T-helper 17 cell (primary cell): ENCODE data around the gene SP1. TPM values are rescaled to one million over a fixed set of nuclear protein-coding genes. Genes with fewer than 3 reads are reported as not detected.
"Not testable (repeated sequence)": the region's sequence is repeated elsewhere in the genome, so short reads cannot be mapped to it uniquely, and the experiment has no call there.

Experiments
- ATAC-seq: fragments of 150-1000 bp; cut with Tn5 transposase; 2 replicates; pipeline ENCODE4 v1.10.0; 2021; ENCODE audit warnings: mild to moderate bottlenecking, moderate library complexity
- DNase-seq, 3 donors: peaks; one replicate each; pipeline versions ENCODE4 v3.0.0 to v3.0.0-alpha.2; 2020 to 2021
- H3K9me3 ChIP-seq: one replicate; pipeline ENCODE4 v1.7.0; 2013; ENCODE audit warnings: low read length, mild to moderate bottlenecking; ENCODE audit not compliant: control insufficient read depth, poor library complexity, severe bottlenecking
- H3K27ac Mint-ChIP-seq: one replicate; pipeline ENCODE4 v1.8.0; 2022; ENCODE audit warnings: mild to moderate bottlenecking, moderate library complexity, mixed read lengths
- H3K27me3 Mint-ChIP-seq: one replicate; pipeline ENCODE4 v1.8.0; 2022; ENCODE audit warnings: mixed read lengths
- H3K36me3 Mint-ChIP-seq: one replicate; pipeline ENCODE4 v1.8.0; 2022; ENCODE audit warnings: low read depth, mixed read lengths
- H3K4me1 Mint-ChIP-seq: one replicate; pipeline ENCODE4 v1.8.0; 2022; ENCODE audit warnings: mild to moderate bottlenecking, mixed read lengths
- H3K4me3 Mint-ChIP-seq: one replicate; pipeline ENCODE4 v1.8.0; 2022; ENCODE audit warnings: mild to moderate bottlenecking, moderate library complexity, mixed read lengths
- total RNA-seq, 4 donors: library from RNA in 2 of 4; stranded (reverse) in 2 of 4; gene quantifications; one replicate each; pipeline ENCODE4 v1.2.3 and lab custom pipeline; 2022 to 2026

Gene SP1
- total RNA-seq = 10 to 100 TPM; 69.6 to 75.1 TPM
- 175 to 260 reads per million in 2 donors for total RNA-seq (lab: John Stamatoyannopoulos, UW)

- Mint-ChIP-seq H3K27ac (no peak within 1 kb of the TSS), H3K4me3 (peak within 1 kb of the TSS; percentile 97), H3K4me1 (peaks cover 34% of the 10 kb centered on the region), H3K27me3 (no peaks in the 10 kb centered on the region), H3K36me3 (peaks cover 2% of the 10 kb centered on the region)
- DNase-seq = peak; percentile 85 to 98 (median 93)
- peak; percentile 44 for ATAC-seq
- H3K9me3 ChIP-seq = no peaks in the 10 kb centered on the region
Observed at GRCh38 chr12:53380104-53380793, at the start of gene SP1. Gene SP1, plus strand, starts transcription at chr12:53380176. Its CDS starts 116 bp downstream, at chr12:53380292.

- peaks cover 7% of the 10 kb centered on the region for H3K36me3 Mint-ChIP-seq
- peaks cover 12% of the 10 kb centered on the region for H3K4me1 Mint-ChIP-seq
- no peak overlapping the region for H3K27ac Mint-ChIP-seq
- peaks cover 29% of the 10 kb centered on the region for H3K27me3 Mint-ChIP-seq
- ATAC-seq (no peak), DNase-seq (no peak)
- no peaks in the 10 kb centered on the region for H3K9me3 ChIP-seq
- H3K4me3 Mint-ChIP-seq = no peak overlapping the region
Observed at GRCh38 chr12:53330671-53331070, 49.3 kb upstream of the SP1 start.

- H3K4me3 Mint-ChIP-seq, ATAC-seq, H3K9me3 ChIP-seq, DNase-seq: not testable (repeated sequence)
- peak overlapping the region; percentile 66 for H3K27ac Mint-ChIP-seq
- peaks cover 45% of the 10 kb centered on the region for H3K27me3 Mint-ChIP-seq
- peaks cover 13% of the 10 kb centered on the region for H3K36me3 Mint-ChIP-seq
- H3K4me1 Mint-ChIP-seq = peaks cover 16% of the 10 kb centered on the region
Observed at GRCh38 chr12:53332339-53332738, 47.6 kb upstream of the SP1 start.

DNA sequence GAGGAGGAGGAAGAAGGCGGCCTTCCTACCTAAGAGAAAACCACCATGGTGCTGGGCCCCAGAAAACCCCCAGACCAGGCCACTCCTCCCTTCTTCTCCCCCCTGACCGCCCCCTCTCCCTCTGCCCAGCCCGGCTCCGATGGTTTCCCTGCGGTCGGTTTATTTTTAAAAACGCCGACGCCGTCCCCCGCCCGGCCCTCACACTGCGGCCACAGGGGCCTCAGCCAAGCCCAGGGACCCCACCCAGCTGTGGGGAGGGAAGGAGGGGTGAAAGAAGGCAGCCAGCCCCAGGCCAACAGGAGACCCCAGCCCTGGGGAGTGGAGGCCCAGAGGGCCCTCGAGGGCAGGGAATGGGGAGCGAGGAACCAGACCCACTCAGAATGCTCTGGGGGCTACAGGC is 47.2 kb upstream of the SP1 start:
- Mint-ChIP-seq H3K27me3 (peaks cover 45% of the 10 kb centered on the region), H3K4me3 (no peak overlapping the region)
- no peak for ATAC-seq

DNA sequence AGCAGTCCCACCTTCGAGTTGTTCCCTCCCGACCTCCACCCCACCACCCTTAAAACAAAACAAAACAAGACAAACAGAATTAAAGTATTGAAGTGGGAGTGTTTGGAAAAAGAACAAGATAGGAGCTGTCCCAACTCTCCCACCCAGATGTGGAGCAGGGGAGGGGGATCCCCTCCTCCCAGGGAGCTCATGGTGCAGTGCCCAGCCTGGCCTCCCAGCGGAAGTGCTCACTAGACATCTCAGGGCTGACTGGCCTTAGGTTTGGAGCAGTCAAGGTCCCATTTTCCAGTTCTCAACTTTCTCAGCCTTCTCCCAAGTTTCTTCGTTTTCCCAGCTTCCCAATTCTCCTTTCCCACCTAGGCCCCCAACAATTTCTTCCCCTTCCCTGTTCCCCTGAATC is 46.7 kb upstream of the SP1 start:
- Mint-ChIP-seq H3K36me3 (peaks cover 13% of the 10 kb centered on the region), H3K27ac (no peak overlapping the region), H3K4me1 (peaks cover 19% of the 10 kb centered on the region), H3K27me3 (peaks cover 49% of the 10 kb centered on the region), H3K4me3 (no peak overlapping the region)
- ATAC-seq (no peak), DNase-seq (no peak)
- no peaks in the 10 kb centered on the region for H3K9me3 ChIP-seq

More for the DNA sequence above, 47.2 kb upstream of the SP1 start:
- Mint-ChIP-seq H3K36me3 (peaks cover 12% of the 10 kb centered on the region), H3K27ac (no peak overlapping the region), H3K4me1 (peaks cover 14% of the 10 kb centered on the region)
- no peaks in the 10 kb centered on the region for H3K9me3 ChIP-seq
- DNase-seq = no peak

GRCh38 chr12:53333845-53334244 is 46.1 kb upstream of the SP1 start:
- DNase-seq (no peak), ATAC-seq (no peak)
- Mint-ChIP-seq H3K4me1 (peaks cover 20% of the 10 kb centered on the region), H3K27me3 (peaks cover 52% of the 10 kb centered on the region), H3K27ac (no peak overlapping the region), H3K36me3 (peaks cover 13% of the 10 kb centered on the region), H3K4me3 (no peak overlapping the region)
- H3K9me3 ChIP-seq = no peaks in the 10 kb centered on the region

DNA sequence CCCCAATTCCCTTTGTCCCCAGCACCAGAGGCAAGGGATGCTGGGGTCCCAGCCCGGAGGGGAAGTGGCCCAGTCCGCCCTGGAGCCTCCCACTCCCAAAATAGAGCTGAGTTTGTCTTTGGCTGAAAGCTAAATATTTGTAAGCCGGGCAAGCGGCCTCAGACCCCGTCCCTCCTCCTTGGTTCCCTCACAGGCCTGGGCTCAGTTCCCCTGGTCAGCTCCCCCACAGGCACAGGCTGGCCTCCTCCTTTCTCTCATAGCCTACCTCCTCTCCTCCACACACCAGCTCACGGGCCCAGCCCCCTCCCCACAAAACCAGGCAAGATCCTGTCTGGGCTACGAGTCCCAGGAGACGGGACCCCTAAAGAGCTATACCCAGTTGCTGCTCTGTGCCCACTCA is 45.2 kb upstream of the SP1 start:
- H3K9me3 ChIP-seq = no peaks in the 10 kb centered on the region
- Mint-ChIP-seq H3K36me3 (peaks cover 11% of the 10 kb centered on the region), H3K4me1 (peaks cover 21% of the 10 kb centered on the region), H3K27me3 (peaks cover 57% of the 10 kb centered on the region), H3K4me3 (no peak overlapping the region), H3K27ac (no peak overlapping the region)
- ATAC-seq (no peak), DNase-seq (no peak)

GRCh38 chr12:53336181-53336681 is 43.7 kb upstream of the SP1 start, which contains the start of gene SP7:
Gene SP7, minus strand, starts transcription at chr12:53336354. Its CDS starts 708 bp downstream, at chr12:53335646.
- DNase-seq = no peak
- peak; percentile 61 for ATAC-seq
- no peaks in the 10 kb centered on the region for H3K9me3 ChIP-seq
- H3K4me1 Mint-ChIP-seq = peaks cover 26% of the 10 kb centered on the region
- H3K4me3 Mint-ChIP-seq = no peak within 1 kb of the TSS
- no peak within 1 kb of the TSS for H3K27ac Mint-ChIP-seq
- peaks cover 11% of the 10 kb centered on the region for H3K36me3 Mint-ChIP-seq
- H3K27me3 Mint-ChIP-seq = peaks cover 66% of the 10 kb centered on the region

DNA sequence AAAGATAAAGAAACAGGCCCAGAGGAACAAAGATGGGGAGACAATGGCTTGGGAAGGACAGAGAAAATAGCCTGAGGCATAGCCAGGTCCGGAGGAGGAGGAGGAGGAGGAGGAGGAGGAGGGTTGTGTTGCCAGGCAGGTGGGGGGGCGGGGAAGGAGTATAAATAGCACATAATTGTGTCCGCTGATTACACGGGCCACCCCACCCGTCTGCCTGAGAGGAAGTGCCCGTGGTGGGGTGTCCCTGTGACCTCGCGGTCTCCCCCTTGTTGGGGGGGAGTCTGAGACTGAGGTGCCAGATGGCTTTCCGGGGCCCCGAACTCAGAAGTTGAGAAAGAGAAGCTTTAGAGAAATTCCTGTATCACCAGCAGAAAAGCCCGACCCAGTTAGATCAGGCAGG is 42.0 kb upstream of the SP1 start:
- peaks cover 56% of the 10 kb centered on the region for H3K27me3 Mint-ChIP-seq
- H3K4me3 Mint-ChIP-seq = no peak overlapping the region
- H3K36me3 Mint-ChIP-seq = peaks cover 9% of the 10 kb centered on the region
- no peak for ATAC-seq
- peaks cover 22% of the 10 kb centered on the region for H3K4me1 Mint-ChIP-seq
- no peak for DNase-seq
- no peaks in the 10 kb centered on the region for H3K9me3 ChIP-seq
- H3K27ac Mint-ChIP-seq = peak overlapping the region; percentile 22

- DNase-seq (no peak), ATAC-seq (no peak)
- peaks cover 28% of the 10 kb centered on the region for H3K4me1 Mint-ChIP-seq
- H3K27me3 Mint-ChIP-seq = peaks cover 53% of the 10 kb centered on the region
- no peak overlapping the region for H3K4me3 Mint-ChIP-seq
- H3K36me3 Mint-ChIP-seq = peaks cover 9% of the 10 kb centered on the region
- H3K9me3 ChIP-seq = no peaks in the 10 kb centered on the region
- H3K27ac Mint-ChIP-seq = no peak overlapping the region
Observed at GRCh38 chr12:53338916-53339315, 41.1 kb upstream of the SP1 start.

DNA sequence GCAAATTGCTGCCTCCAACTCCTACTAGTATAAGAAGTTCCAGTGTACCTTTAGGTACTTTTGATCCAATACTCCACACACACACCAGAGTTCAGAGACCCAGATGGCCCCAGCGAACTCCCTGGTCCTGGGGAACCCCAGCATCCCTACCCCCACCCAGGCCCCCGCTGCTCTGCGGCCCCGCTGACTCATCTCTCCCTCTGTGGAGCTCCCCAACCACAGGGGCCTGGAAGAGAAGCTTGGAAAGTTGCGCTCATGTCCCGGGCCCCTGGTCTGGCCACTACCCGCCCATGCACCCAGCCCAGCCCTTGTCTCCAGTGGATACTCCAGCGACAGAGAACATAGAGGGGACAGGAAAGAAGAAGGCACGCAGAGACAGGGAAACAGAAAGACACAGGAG is 39.6 kb upstream of the SP1 start:
- peaks cover 37% of the 10 kb centered on the region for H3K4me1 Mint-ChIP-seq
- DNase-seq = no peak
- H3K9me3 ChIP-seq = no peaks in the 10 kb centered on the region
- no peak for ATAC-seq
- no peak overlapping the region for H3K4me3 Mint-ChIP-seq
- peaks cover 9% of the 10 kb centered on the region for H3K36me3 Mint-ChIP-seq
- no peak overlapping the region for H3K27ac Mint-ChIP-seq
- peaks cover 44% of the 10 kb centered on the region for H3K27me3 Mint-ChIP-seq

DNA sequence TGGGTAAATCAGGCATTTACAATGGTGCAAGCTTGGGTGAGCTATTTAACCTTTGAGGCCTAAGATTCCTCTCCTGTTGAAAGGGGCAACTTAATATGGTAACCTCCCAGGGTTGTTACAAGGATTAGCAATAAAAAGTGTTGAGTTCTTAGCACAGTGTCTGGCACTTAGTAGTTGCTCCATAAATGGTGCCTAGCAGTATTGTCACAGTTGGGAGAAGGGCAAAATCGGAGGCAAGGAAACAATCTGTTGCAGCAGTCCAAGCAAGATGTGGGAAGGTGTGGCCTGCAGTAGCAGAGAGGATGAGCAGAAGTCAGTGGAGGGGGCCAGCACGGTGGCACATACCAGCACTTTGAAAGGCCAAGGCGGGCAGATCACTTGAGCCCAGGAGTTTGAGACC is 36.5 kb upstream of the SP1 start:
- ATAC-seq (no peak), DNase-seq (no peak)
- no peaks in the 10 kb centered on the region for H3K9me3 ChIP-seq
- Mint-ChIP-seq H3K27me3 (peaks cover 16% of the 10 kb centered on the region), H3K36me3 (no peaks in the 10 kb centered on the region), H3K4me1 (peaks cover 27% of the 10 kb centered on the region), H3K27ac (peak overlapping the region; percentile 78), H3K4me3 (no peak overlapping the region)

- H3K27ac Mint-ChIP-seq = peak overlapping the region; percentile 78
- ATAC-seq (peak; percentile 34), DNase-seq (no peak)
Observed at GRCh38 chr12:53343969-53344368, 36.0 kb upstream of the SP1 start.

DNA sequence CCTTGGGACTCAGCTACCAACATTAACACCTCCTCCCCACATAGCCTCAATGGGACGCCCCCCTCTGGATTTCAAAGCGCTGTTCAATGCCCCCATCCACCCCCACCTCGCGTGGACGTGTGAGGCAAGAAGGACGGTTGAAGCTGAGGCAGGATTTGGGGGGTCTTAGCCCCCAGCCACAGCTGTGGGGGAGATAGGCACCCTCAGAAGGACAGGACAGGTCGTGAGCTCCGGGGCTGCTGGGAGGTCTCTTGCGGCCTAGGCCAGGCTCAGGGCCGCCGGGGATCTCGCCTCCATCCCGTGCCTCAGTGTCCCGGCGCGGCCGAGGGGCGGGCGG is 35.5 kb upstream of the SP1 start:
- peak overlapping the region; percentile 78 for H3K27ac Mint-ChIP-seq
- no peaks in the 10 kb centered on the region for H3K9me3 ChIP-seq
- no peaks in the 10 kb centered on the region for H3K36me3 Mint-ChIP-seq
- H3K4me1 Mint-ChIP-seq = peaks cover 27% of the 10 kb centered on the region
- H3K27me3 Mint-ChIP-seq = peaks cover 13% of the 10 kb centered on the region
- ATAC-seq (peak; percentile 4), DNase-seq (no peak)
- H3K4me3 Mint-ChIP-seq = peak overlapping the region; percentile 84

More at GRCh38 chr12:53343969-53344368, 36.0 kb upstream of the SP1 start:
- peaks cover 14% of the 10 kb centered on the region for H3K27me3 Mint-ChIP-seq
- peak overlapping the region; percentile 84 for H3K4me3 Mint-ChIP-seq
- H3K4me1 Mint-ChIP-seq = peaks cover 27% of the 10 kb centered on the region
- H3K9me3 ChIP-seq = no peaks in the 10 kb centered on the region
- no peaks in the 10 kb centered on the region for H3K36me3 Mint-ChIP-seq
